ENCODE results near the gene ADCY4.

ADCY4 gene

GRCh38 chr14:24321212-24321975 is 13.5 kb downstream of the ADCY4 start:
- TF ChIP-seq, protein P1, sequence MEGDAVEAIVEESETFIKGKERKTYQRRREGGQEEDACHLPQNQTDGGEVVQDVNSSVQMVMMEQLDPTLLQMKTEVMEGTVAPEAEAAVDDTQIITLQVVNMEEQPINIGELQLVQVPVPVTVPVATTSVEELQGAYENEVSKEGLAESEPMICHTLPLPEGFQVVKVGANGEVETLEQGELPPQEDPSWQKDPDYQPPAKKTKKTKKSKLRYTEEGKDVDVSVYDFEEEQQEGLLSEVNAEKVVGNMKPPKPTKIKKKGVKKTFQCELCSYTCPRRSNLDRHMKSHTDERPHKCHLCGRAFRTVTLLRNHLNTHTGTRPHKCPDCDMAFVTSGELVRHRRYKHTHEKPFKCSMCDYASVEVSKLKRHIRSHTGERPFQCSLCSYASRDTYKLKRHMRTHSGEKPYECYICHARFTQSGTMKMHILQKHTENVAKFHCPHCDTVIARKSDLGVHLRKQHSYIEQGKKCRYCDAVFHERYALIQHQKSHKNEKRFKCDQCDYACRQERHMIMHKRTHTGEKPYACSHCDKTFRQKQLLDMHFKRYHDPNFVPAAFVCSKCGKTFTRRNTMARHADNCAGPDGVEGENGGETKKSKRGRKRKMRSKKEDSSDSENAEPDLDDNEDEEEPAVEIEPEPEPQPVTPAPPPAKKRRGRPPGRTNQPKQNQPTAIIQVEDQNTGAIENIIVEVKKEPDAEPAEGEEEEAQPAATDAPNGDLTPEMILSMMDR (IDR thresholded peaks at IDR 0.05; ENCODE audit: low read depth, low read length): no peak
- in situ Hi-C loops (cut with HindIII; ENCODE audit: low sequenced_read_pairs): no loop called here
- no peak overlapping the region for H3K4me3 ChIP-seq (ENCODE audit: low read depth, low read length)
- no peak for DNase-seq (ENCODE audit: low read depth, low spot score)

DNA sequence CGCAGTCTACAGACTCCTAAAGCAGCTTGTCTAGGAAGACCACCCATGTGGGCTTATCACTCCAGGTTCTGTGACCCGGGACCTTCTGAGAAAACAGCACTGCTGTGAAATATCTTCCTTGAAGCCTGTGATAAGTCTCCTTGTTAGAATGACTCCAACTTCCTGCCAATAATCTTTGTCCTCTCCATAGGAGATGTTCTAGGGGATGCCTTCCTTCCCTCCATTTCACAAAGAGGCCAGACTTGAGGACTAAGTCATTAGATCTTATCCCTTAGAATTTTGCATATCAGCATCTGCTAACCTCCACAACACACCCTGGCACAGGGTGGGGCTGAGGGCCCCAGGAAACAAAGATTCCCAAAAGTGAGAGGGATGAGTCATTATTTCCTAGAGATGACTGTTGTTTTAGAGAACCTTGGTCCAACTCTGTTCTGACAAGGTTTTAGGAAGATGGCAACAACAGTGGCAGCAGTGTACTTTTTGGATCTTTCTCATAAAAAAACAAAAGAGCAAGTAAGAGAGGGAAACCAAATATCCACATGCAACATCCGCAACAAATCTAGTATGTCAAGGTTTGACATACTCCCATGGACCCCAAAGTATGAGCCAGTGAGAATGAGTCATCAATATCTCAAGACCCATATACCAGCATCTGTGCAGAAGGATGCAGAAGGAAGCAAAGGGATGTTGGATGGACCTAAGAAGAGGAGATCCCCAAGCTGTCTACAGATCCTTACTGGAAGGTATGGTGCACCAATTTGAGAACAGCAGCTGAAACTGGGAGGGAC is 17.5 kb downstream of the ADCY4 start:
- DNase-seq (ENCODE audit: low read depth, low spot score): no peak
- TF ChIP-seq, protein P1 (IDR thresholded peaks at IDR 0.05; ENCODE audit: low read depth, low read length): no peak
- H3K4me3 ChIP-seq (ENCODE audit: low read depth, low read length): no peak overlapping the region
- in situ Hi-C loops (cut with HindIII; ENCODE audit: low sequenced_read_pairs): no loop called here

DNA sequence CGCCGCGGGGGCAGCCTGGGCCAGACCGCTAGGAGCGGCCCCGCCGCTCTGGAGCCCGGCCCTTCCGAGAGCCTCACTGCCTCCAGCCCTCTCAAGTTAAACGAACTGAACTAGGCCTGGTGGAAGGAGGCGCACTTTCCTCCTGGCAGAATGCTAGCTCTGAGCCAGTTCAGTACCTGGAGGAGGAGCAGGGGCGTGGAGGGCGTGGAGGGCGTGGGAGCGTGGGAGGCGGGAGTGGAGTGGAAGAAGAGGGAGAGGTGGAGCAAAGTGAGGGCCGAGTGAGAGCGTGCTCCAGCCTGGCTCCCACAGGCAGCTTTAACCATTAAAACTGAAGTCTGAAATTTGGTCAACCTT is 18.3 kb downstream of the ADCY4 start:
- DNase-seq (ENCODE audit: low read depth, low spot score): no peak
- TF ChIP-seq, protein P1 (IDR thresholded peaks at IDR 0.05; ENCODE audit: low read depth, low read length): no peak
- in situ Hi-C loops (cut with HindIII; ENCODE audit: low sequenced_read_pairs): no loop called here
- no peak overlapping the region for H3K4me3 ChIP-seq (ENCODE audit: low read depth, low read length)

DNA sequence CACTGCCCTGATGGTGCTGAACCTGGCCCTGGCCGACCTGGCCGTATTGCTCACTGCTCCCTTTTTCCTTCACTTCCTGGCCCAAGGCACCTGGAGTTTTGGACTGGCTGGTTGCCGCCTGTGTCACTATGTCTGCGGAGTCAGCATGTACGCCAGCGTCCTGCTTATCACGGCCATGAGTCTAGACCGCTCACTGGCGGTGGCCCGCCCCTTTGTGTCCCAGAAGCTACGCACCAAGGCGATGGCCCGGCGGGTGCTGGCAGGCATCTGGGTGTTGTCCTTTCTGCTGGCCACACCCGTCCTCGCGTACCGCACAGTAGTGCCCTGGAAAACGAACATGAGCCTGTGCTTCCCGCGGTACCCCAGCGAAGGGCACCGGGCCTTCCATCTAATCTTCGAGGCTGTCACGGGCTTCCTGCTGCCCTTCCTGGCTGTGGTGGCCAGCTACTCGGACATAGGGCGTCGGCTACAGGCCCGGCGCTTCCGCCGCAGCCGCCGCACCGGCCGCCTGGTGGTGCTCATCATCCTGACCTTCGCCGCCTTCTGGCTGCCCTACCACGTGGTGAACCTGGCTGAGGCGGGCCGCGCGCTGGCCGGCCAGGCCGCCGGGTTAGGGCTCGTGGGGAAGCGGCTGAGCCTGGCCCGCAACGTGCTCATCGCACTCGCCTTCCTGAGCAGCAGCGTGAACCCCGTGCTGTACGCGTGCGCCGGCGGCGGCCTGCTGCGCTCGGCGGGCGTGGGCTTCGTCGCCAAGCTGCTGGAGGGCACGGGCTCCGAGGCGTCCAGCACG is 18.9 kb downstream of the ADCY4 start:
- TF ChIP-seq, protein P1 (IDR thresholded peaks at IDR 0.05; ENCODE audit: low read depth, low read length): peak; percentile 8
- no peak for DNase-seq (ENCODE audit: low read depth, low spot score)
- no peak overlapping the region for H3K4me3 ChIP-seq (ENCODE audit: low read depth, low read length)
- in situ Hi-C loops (cut with HindIII; ENCODE audit: low sequenced_read_pairs): no loop called here

- in situ Hi-C loops (cut with HindIII; ENCODE audit: low sequenced_read_pairs): no loop called here
- H3K4me3 ChIP-seq (ENCODE audit: low read depth, low read length): no peak overlapping the region
- TF ChIP-seq, protein P1 (IDR thresholded peaks at IDR 0.05; ENCODE audit: low read depth, low read length): no peak
- no peak for DNase-seq (ENCODE audit: low read depth, low spot score)
These were observed 19.5 kb downstream of the ADCY4 start for GRCh38 chr14:24315243-24315806.

All from astrocyte of the spinal cord (primary cell).